Measurements from ENCODE around the gene P3R3URF. TPM values are rescaled to one million over a fixed set of nuclear protein-coding genes. Genes with fewer than 3 reads are reported as not detected.

P3R3URF gene
- total RNA-seq, 1 donor from 2014 or later: not detected

DNA sequence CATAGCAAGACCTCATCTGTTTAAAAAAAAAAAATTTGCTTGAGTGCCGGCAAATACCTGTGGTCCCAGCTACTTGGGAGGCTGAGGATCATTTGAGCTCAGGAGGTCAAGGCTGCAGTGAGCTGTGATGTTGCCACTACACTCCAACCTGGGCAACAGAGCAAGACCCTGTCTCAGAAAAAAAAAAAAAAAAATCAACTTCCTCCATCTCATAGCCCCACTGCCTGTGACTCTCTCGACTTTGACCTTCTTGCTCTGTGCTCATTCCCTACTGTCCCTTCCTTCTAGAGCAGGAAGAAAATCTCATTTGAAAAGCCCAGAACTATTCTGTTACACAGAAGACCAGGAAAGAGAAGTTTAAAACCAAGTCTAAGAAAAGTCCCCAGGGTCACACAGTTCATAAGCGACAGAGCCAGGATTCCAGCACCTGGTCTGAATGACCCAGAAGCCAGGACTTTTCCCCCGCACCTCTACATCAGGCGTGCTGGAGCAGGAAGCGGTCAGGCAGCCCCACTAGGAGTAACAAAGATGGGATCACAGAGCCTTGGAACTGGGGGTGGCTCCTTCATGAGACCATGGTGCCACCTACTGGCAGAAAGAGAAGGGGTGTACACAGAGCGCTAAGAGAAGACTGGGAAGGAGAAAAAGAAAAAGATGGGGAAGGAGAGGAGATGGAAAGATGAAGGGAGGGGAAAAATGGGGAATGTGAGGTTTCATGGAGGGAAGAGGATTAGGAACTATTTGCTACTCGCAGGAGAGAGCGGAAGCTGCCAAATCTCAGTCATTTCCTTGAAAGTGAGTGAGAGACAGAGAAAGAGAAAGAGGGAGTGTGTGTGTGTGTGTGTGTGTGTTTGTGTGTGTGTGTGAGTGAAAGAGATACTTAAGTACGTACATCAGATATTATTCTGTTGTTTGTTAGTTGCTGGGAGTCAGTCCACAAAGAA, 3.1 kb upstream of the P3R3URF start:
- intact Hi-C loops (cut with DNase I): loop anchor here (2.0 kb wide), 1 partner anchor 143 kb away; no protein-coding TSS in a partner anchor
- ATAC-seq (peak; percentile 94), DNase-seq (ENCODE audit: low spot score) (peak; percentile 88)

DNA sequence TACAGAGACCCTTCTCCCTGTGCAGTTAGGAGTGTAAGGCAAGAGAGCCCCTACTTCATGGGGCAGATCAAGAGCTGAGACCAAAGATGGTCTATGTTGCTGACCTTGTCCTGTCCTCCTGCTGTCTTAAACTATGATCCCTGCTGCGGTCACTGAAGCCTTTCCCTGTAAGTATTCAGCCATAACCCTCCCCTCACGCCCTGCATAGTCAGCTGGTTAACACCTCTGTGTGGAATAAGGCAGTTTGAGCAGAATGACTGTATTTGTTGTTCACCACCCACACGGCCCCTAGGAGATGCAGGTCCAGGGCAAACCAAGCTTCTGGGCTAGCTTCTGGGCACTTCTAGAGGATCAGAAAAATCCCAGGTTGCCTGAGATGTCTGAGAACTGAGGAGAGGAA, 1.0 kb downstream of the P3R3URF start:
- DNase-seq (ENCODE audit: low spot score) (no peak), ATAC-seq (no peak)
- intact Hi-C loops (cut with DNase I): no loop called here

DNA sequence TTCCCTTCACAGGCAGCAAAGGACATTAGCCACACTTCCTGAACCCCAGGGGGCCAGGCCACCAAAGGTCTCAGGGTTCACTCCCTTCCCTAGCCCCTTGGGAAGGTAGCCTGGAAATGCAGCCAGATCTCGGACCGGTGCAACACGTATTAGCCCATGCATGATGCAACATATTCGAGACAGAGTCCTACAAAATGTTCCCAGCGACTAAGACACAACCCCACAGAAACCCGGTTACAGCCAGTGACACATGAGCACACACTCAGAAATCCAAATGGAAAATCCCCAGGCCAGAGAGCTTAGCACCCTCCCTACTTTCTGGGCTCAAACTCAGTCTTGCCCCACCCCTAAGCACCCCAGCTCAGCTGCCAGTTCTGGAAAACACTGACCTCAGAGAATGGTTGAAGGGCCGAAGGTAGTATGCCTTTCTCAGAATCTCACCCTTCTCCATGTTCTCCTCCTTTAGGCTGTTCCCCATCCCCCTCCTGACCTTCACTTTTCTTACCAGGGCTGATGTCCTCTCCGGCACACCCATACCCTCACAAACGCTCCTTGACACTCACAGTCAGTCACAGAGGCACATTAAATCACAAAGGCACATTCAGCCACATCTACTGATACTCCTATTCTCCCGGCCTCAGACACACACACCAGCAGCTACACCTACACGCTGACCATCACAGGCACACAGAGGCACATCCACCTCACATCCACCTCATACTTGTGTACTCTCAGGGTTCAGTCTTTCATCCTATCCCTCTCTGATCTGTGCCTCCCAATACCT, 1.6 kb downstream of the P3R3URF start, which contains the start of gene TSPAN1:
TSPAN1 (plus strand) TSS at position 640 of the 784 bp plus-strand sequence. CDS start 6,021 bp downstream, outside the sequence.
- intact Hi-C loops (cut with DNase I): no loop called here
- DNase-seq (ENCODE audit: low spot score): peak; percentile 55
- peak; percentile 81 for ATAC-seq

DNA sequence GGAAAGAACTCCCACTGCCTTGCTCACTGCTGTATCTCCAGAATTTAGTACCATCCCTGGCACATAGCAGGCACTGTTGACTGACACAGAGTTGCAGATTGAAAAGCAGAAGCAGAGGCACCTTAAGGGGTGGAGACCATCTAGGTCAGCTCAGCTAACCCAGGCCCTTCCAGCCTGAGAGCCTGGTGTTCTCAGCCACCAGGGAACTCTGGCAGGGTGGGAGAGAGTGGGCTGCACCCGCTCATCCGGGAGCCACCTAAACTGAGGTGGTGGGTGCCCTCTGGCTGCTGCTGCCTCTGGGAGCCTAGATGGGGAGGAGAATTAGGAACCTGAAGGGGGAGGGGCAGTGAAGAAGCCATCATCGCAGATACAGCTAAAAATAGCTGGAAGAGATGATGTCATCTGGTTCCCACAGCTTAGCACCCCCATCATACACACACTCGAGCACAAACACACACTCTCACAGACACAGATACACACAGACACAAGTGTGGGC, 2.9 kb downstream of the P3R3URF start:
- intact Hi-C loops (cut with DNase I): no loop called here
- DNase-seq (ENCODE audit: low spot score): peak; percentile 47
- no peak for ATAC-seq

DNA sequence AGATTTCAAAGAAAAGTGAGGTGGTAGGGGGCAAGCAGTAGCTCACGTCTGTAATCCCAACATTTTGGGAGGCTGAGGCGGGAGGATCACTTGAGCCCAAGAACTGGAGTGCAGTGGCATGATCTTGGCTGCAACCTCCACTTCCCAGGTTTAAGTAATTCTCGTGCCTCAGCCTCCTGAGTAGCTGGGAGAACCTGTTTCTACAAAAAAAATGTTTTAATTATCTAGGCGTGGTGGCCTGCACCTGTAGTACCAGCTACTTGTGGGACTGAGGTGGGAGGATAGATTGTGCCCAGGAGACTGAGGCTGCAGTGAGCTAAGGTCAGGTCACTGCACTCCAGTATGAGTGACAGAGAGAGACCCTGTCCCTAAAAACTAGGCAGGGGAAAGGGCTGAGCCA, 4.0 kb downstream of the P3R3URF start:
- no peak for ATAC-seq
- intact Hi-C loops (cut with DNase I): no loop called here
- no peak for DNase-seq (ENCODE audit: low spot score)

DNA sequence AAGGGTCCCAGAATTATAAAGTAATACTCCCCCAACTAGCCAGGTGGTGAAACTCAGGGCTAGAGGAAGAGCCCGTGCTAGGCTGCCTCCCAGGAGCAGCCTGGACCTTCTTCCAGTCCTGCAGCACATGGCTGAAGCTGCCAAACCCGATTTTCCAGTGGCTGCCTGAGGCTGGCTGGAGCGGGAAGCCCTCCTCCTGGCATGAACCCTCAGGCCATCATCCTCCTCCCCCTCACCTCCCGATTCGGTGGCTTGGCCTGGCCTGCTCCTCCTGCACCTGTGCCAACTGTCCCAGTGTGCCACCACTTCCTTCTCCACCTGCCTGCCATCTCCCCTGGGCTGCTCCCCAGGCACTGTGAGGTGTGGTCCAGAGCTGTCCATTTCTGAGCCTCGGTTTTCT, 4.4 kb downstream of the P3R3URF start:
- no peak for DNase-seq (ENCODE audit: low spot score)
- intact Hi-C loops (cut with DNase I): no loop called here

DNA sequence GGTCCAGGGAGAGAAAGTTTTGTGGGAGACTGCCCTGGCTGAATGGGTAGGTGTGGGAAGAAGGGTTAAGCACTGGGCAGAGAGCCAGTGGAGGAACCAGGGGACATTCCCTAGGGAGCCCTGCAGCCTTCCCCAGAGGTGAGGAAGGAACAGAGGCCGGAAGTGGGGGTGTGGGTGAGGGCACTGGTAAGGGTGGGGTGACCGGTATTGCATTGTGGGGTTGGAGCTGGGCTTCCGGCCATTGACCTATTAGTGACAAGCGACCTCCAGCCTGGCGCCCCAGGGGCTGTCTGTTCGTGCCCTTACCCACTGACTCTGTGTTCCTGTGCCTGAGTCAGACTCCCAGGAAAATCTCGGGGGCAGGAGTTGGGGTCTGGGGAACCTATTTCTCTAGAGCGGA, 4.9 kb downstream of the P3R3URF start:
- ATAC-seq (no peak), DNase-seq (ENCODE audit: low spot score) (no peak)
- intact Hi-C loops (cut with DNase I): no loop called here

More for the DNA sequence above, 4.4 kb downstream of the P3R3URF start:
- ATAC-seq: no peak

DNA sequence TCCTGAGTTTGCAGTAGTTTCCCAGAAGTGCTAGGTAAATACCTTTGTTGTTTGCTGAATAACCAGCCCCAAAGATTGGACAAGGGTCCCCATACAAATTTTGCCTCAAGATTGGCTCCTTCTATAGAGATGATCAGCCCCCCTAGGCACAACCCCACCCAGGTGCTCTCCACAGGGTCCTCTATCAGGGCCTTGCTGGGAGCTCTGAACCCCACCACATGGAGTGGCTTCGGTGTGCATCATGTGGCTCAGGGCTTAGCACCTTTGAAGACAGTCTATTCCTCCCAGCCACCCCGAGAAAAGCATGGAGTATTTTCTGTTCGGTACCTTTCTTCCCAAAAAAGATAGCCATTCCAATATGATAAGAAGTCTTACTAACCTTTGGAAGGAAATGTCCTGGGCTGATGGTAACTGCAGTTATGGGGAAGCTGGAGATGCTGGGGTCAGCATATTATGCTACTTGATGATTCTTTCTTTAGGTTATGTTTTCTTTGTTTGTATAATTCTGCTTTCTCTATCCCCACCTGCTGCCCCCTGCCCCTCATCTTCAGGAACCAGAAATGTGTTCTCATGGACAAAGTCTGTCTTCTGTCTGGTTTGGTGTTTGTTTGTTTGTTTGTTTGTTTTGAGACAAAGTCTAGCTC, 6.4 kb downstream of the P3R3URF start:
- no peak for ATAC-seq
- no peak for DNase-seq (ENCODE audit: low spot score)
- intact Hi-C loops (cut with DNase I): no loop called here

DNA sequence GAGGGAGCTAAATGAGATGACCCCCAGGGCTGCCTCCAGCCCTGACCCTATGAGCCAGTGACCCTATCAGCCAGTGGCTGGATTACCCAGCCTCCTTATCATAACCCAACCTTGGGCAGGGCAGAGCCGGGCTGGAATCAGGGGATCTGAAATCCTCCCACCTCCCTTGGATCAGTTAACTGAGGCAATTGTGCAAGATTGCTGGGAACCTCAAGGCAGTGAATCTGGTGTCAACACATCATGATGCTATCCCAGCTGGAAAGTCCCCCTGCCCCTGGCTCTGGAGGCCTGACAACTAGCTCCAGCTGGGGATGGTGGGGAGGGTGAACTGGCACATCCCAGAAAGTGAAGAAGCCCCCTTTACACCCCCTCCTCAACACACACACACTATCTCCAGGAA, 7.8 kb downstream of the P3R3URF start:
- DNase-seq (ENCODE audit: low spot score): no peak
- no peak for ATAC-seq
- intact Hi-C loops (cut with DNase I): no loop called here

DNA sequence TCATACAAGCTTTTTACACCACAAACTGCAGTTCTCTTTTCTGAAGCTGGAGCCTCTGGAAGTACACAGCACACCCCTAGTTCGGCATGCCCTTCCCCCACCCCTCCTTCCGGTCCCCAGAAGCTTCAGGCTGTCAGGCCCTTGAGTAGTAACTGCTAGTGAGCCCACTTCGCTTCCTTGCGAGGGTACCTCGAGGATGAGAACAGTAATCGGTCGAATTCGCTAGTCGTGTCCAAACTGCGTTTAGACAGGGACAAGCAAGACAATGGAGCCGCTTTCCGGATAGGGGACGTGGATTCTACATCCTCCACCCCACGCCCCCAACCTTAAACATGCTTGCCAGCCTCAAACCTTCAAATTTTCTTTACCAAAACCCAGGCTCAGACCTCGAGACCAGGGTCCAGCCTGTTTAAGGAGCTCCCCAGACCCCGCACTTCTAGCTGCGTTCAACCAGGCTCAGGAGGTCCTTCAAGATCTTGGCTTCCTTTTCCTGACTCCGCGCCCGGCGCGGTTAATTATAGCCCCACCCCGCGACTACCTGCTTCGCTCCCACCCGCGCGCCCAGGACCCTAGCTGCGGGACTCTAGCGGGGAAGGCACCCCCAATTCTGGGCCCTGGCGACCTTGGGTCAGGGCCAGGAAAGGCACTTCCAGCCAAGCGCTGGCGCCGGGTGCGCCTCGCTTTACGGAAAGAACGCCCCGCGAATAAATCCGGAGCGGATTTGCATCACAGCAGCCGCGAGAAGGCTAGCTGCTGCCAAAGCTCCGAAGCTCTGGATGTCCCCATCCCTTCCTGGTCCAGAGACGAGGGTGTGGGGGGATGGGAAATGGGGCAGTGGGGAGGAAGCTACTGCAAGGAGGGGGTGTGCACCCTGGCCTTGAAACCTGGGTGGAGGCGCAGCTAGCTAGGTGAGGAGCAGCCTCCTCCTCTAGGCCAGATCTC, 9.5 kb downstream of the P3R3URF start:
- DNase-seq (ENCODE audit: low spot score): no peak
- ATAC-seq: peak; percentile 55
- intact Hi-C loops (cut with DNase I): no loop called here

DNA sequence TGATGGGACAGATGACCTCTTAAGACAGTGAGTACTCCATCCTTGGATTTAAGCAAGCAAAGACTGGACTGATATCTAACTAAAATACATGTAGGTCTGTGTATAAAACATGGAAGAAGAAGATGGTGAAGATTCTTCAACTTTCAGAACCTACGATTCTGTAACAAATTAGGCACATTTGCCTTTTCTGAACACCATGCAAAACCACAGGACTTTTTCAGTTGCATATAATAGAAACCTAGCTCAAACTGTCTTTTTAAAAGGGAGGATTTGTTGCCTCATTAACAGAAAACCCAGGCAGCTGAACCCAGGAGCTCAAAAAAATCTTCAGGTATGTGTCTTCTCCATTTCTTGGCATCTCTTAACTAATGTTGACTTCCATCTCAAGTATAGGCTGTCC, 16.1 kb downstream of the P3R3URF start:
- intact Hi-C loops (cut with DNase I): no loop called here
- ATAC-seq (no peak), DNase-seq (ENCODE audit: low spot score) (no peak)

DNA sequence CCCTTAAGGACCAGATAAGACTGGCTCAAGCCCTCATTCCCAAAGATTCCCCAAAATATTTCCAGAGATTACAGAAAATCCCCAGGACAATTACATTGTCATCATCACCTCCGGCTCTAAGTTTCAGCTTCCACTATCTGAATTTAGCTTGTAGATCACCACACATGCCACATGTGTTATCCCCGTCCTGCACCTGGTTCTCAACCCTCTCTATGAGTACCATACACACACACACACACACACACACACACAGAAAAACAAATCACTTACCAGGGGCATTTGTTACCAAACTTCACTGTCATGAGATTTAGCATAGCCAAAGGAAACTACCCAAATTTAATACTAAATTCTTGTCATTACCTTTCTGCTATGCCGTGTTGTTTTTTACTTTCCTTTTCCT, 16.8 kb downstream of the P3R3URF start:
- DNase-seq (ENCODE audit: low spot score) (no peak), ATAC-seq (no peak)
- intact Hi-C loops (cut with DNase I): no loop called here

DNA sequence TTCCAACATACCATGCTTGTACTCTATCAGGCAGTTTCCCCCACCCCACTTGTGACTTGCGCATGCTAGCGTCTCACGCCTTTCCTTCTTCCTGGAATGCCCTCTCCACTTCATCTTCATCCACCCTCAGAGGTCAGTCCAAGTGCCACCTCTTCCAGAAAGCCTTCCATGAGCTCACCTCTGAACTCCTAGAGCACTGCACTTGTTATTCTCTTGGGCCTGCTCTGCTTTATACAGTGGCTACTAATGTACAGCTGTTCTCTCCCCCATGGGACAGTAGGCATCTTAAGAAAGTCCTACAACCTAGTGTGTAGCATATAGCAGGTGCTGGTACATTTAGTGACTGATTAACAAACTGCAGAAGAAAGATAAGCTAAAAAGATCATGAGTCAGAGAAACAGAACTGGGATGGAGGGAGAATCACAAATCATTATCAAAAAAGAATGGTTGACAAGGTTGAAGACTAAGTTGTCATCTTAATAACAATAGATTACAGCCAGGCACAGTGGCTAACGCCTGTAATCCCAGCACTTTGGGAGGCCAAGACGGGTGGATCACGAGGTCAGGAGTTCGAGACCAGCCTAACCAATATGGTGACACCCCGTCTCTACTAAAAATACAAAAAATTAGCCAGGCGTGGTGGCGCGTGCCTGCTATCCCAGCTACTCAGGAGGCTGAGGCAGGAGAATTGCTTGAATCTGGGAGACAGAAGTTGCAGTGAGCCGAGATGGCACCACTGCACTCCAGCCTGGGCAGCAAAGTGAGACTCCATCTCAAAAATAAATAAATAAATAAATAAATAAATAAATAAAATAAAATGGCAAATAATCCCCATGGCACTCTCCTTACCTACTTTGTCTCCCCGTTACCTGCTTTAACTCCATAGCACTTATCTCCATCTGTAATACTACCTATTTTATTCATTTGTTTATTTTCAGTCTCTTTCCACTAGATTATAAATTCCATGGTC, 17.7 kb downstream of the P3R3URF start:
- intact Hi-C loops (cut with DNase I): no loop called here
- no peak for DNase-seq (ENCODE audit: low spot score)
- ATAC-seq: no peak

DNA sequence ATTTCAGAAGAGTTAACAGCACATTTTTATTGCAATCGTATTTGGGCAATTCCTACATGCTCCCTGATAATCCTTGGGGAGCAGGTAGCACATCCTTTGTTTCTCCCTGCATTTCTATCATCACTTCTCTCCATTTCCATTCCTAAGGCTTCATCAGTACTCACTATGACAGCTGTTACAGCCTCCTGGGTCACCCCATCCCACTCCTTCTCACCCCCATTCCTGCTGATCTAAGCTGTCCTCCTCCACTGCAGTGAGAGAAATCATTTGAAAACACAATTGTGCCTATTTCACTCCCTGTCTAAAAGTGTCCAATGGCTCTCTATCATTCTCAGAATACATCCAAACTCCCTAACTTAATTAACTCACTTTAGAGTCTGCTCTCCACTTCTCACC, 18.4 kb downstream of the P3R3URF start:
- ATAC-seq: no peak
- intact Hi-C loops (cut with DNase I): no loop called here
- no peak for DNase-seq (ENCODE audit: low spot score)

DNA sequence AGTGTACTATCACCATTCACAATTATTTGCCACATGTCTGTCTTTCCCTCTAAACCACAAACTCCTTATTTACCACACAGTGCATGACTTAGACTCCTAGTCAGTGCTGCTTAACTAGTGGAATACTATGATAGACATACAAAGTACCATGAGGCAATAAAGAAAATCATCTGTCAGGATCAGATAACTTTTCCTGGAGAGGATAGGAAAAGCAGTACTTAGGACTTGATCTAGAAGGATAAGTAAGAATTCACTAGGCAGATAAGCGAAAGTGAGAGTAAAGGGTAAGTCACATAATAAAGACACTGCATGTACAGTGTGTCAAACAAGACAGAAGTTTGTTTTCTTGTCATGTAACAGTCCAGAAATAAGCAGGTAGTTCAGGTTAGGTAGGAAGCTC, 22.6 kb downstream of the P3R3URF start:
- ATAC-seq: no peak
- intact Hi-C loops (cut with DNase I): no loop called here
- DNase-seq (ENCODE audit: low spot score): no peak

DNA sequence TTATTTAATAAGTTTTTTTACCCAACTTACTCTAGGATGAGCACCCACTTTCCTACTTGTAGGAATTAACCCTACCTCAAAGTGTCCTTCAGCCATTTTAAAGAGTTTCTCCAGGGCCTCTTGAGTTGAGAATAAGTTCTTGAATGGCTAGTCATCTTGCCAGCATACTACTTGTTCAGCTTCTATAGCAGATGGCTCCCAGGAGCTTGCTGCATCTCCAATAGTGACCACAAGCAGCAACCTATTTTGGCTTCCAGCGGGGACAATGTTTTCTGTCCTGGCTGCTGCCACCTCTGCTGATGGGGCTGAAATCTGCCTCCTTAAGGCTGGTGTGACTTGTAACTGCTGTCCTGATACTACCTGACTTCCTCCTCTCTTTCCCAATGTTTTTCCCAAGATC, 23.1 kb downstream of the P3R3URF start:
- ATAC-seq: no peak

DNA sequence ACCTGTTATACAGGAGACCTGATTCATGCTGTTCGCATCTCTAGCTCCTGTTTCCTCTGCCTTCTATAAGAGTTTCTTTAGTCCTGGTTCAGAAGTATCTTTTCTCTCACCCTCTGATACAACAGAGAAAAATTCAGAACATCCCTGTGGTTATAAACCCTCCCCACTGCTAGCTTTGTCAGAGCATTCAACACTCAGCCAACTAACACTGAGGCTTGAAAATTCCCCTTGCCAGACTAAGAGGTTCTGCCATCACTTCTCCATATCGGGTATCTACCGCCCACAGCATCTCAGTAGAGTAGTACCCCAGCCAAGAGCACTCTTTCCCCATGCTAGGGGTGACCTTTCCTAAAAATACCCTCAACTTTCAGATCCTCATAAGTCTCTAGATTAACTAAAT, 24.3 kb downstream of the P3R3URF start:
- no peak for ATAC-seq
- no peak for DNase-seq (ENCODE audit: low spot score)
- intact Hi-C loops (cut with DNase I): no loop called here

More for the DNA sequence above, 23.1 kb downstream of the P3R3URF start:
- DNase-seq (ENCODE audit: low spot score): no peak
- intact Hi-C loops (cut with DNase I): no loop called here
